ENCODE results near the gene ZNF346. TPM values are rescaled to one million over a fixed set of nuclear protein-coding genes. Genes with fewer than 3 reads are reported as not detected.

Gene ZNF346
- total and polyA plus RNA-seq, 8 donors = 4.7 to 122 (median 16.4) TPM

DNA sequence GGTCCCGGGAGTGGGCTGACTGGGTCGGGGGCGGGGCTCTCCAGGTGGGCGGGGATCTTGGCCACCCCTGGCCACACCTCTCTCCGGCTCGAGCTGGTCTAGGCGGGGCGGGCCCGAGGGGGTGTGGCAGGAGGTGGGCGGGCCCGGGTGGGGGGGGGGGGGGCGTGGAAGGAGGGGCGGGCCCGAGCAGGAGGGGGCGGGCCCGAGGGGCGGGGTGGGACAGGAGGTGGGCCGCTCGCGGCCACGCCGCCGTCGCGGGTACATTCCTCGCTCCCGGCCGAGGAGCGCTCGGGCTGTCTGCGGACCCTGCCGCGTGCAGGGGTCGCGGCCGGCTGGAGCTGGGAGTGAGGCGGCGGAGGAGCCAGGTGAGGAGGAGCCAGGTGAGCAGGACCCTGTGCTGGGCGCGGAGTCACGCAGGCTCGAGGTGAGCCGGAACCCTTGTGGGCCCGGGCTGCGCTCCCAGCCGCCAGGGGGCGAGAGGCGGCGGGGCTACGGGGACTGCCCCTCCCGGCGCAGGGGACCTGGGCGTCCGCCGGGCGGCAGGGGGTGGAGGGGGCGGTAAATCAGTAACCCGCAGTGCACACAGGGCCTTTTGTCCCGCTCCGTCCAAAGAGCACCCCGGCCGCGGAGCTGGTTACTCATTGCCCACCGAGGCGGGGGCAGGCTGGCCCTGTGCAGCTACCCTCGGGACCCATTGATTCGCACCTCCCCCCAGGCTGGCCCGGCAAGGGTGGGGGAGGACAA, 64.3 kb downstream of the ZNF346 start, which contains the start of gene FGFR4:
FGFR4 (plus strand) TSS at position 262 of the 744 bp plus-strand sequence. CDS start 2,688 bp downstream, outside the sequence.
- Histone ChIP-seq H3K36me3 (peaks cover 0 to 11% (median 0%) of the 10 kb centered on the region in 4 donors), H3K27ac (peak within 1 kb of the TSS; percentile 54 to 80 (median 70)), H3K9me3 (no peaks in the 10 kb centered on the region), H3K4me1 (peaks cover 8 to 46% (median 39%) of the 10 kb centered on the region in 4 donors), H3K4me3 (peak within 1 kb of the TSS; percentile 50 to 56 (median 52)), H3K27me3 (peaks cover 0 to 29% (median 0%) of the 10 kb centered on the region in 3 donors)
- peak; percentile 83 to 96 for DNase-seq
- WGBS, 5 donors = 0 to 5% (median 1%) methylated on average over 14 to 65 of the region's 68 CpGs
- intact Hi-C loops (cut with DNase I; ENCODE audit: low total_unique reads) = no loop called here
- TF ChIP-seq POLR2A (IDR thresholded peaks at IDR 0.05) = no peak
- TF ChIP-seq POLR2AphosphoS5 (IDR thresholded peaks at IDR 0.05) = peak in 2 of 3 donors; percentile 24 to 31
- TF ChIP-seq EP300 (IDR thresholded peaks at IDR 0.05) = no peak
- TF ChIP-seq, protein P1, sequence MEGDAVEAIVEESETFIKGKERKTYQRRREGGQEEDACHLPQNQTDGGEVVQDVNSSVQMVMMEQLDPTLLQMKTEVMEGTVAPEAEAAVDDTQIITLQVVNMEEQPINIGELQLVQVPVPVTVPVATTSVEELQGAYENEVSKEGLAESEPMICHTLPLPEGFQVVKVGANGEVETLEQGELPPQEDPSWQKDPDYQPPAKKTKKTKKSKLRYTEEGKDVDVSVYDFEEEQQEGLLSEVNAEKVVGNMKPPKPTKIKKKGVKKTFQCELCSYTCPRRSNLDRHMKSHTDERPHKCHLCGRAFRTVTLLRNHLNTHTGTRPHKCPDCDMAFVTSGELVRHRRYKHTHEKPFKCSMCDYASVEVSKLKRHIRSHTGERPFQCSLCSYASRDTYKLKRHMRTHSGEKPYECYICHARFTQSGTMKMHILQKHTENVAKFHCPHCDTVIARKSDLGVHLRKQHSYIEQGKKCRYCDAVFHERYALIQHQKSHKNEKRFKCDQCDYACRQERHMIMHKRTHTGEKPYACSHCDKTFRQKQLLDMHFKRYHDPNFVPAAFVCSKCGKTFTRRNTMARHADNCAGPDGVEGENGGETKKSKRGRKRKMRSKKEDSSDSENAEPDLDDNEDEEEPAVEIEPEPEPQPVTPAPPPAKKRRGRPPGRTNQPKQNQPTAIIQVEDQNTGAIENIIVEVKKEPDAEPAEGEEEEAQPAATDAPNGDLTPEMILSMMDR (IDR thresholded peaks at IDR 0.05) = peak in 5 of 7 experiments; percentile 36 to 87 (median 61)

DNA sequence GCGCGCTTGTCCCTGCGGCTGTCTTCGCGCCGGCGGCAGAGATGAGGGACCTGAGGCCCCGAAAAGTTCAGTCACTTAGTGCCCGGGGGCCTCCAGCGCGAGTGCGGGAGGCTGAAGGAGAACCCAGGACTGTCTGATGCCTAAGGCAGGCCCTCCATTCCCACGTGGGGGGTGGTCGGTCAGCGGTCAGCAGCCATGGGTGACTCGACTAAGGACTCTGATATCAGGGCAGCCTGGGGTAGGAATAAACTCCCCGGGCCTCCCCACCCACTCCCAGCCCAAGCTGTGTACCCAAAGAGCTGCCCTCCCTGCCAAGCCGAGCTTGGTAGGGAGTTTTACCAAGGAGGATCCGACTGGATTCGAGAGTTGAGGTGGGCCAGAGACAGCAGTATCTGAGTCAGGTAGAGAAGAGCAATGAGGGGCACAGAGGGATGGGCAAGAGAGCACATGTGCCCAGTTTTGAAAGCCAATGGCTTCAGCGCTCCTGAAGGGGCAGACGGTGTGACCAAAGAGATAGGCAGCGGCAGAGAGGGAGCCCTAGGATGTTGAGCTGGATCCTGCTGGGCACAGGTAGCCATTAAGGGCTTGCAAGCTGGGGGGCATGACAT, 65.0 kb downstream of the ZNF346 start:
- Histone ChIP-seq H3K9me3 (no peaks in the 10 kb centered on the region), H3K27me3 (peaks cover 0 to 29% (median 0%) of the 10 kb centered on the region in 3 donors), H3K36me3 (peaks cover 0 to 16% (median 3%) of the 10 kb centered on the region in 4 donors), H3K27ac (peak overlapping the region; percentile 54 to 80 (median 70)), H3K4me3 (peak overlapping the region; percentile 50 to 56 (median 52)), H3K4me1 (peaks cover 8 to 46% (median 39%) of the 10 kb centered on the region in 4 donors)
- WGBS, 5 donors = 14 to 36% (median 18%) methylated on average over 11 to 23 of the region's 23 CpGs
- no peak for DNase-seq
- no peak for TF ChIP-seq POLR2A (IDR thresholded peaks at IDR 0.05)
- TF ChIP-seq, protein P1 (IDR thresholded peaks at IDR 0.05) = no peak
- TF ChIP-seq POLR2AphosphoS5 (IDR thresholded peaks at IDR 0.05) = no peak
- no peak for TF ChIP-seq EP300 (IDR thresholded peaks at IDR 0.05)
- intact Hi-C loops (cut with DNase I; ENCODE audit: low total_unique reads) = no loop called here

DNA sequence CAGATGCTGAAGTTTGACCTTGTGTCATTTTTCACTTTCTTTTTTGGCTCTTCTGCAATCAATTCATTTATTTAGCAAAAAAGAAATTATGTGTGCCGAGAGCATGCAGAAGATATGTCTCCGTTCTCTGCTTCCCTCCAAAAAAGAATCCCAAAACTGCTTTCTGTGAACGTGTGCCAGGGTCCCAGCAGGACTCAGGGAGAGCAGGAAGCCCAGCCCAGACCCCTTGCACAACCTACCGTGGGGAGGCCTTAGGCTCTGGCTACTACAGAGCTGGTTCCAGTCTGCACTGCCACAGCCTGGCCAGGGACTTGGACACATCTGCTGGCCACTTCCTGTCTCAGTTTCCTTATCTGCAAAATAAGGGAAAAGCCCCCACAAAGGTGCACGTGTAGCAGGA, 66.6 kb downstream of the ZNF346 start:
- DNase-seq = no peak
- intact Hi-C loops (cut with DNase I; ENCODE audit: low total_unique reads) = no loop called here
- no peaks in the 10 kb centered on the region for H3K9me3 ChIP-seq
- peak overlapping the region in 2 of 5 donors; percentile 55 to 56 for H3K27ac ChIP-seq
- H3K36me3 ChIP-seq = peaks cover 0 to 28% (median 13%) of the 10 kb centered on the region in 4 donors
- H3K4me3 ChIP-seq = no peak overlapping the region
- 41 to 56% (median 47%) methylated on average over 5 of the region's 5 CpGs for WGBS, 5 donors
- peaks cover 8 to 49% (median 40%) of the 10 kb centered on the region in 4 donors for H3K4me1 ChIP-seq
- peaks cover 0 to 24% (median 0%) of the 10 kb centered on the region in 3 donors for H3K27me3 ChIP-seq
- TF ChIP-seq EP300 (IDR thresholded peaks at IDR 0.05) (no peak), POLR2AphosphoS5 (IDR thresholded peaks at IDR 0.05) (no peak), POLR2A (IDR thresholded peaks at IDR 0.05) (no peak)
- TF ChIP-seq, protein P1 (IDR thresholded peaks at IDR 0.05) = no peak

DNA sequence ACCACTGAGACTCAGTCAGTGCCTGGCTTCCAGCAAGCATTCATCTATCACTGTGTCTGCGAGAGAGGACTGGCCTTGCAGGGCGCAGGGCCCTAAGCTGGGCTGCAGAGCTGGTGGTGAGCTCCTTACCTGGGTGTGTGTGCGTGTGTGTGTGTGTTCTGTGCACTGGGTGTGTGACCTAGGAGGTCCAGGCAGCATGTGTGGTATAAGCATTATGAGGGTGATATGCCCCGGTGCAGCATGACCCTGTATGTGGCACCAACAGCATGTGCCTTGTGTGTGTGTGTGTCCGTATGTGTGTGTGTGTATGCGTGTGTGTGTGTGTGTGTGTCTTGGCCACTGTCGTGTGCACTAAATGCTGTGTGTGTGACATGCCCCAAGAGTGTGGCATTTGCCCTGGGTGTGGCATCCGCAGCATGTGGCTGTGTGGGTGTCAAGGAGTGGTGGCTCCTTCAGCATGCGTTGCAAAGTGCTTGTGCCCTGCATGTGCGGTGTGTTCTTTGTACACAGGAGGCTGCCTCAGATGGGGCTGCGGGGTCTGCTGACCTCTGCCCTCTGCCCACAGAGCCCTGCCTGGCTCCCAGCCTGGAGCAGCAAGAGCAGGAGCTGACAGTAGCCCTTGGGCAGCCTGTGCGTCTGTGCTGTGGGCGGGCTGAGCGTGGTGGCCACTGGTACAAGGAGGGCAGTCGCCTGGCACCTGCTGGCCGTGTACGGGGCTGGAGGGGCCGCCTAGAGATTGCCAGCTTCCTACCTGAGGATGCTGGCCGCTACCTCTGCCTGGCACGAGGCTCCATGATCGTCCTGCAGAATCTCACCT, 67.5 kb downstream of the ZNF346 start:
- intact Hi-C loops (cut with DNase I; ENCODE audit: low total_unique reads) = no loop called here
- Histone ChIP-seq H3K27me3 (peaks cover 0 to 24% (median 0%) of the 10 kb centered on the region in 3 donors), H3K9me3 (no peaks in the 10 kb centered on the region), H3K27ac (peak overlapping the region in 2 of 5 donors; percentile 55 to 56), H3K36me3 (peaks cover 0 to 28% (median 13%) of the 10 kb centered on the region in 4 donors), H3K4me1 (peaks cover 15 to 58% (median 49%) of the 10 kb centered on the region in 4 donors), H3K4me3 (no peak overlapping the region)
- TF ChIP-seq, protein P1 (IDR thresholded peaks at IDR 0.05) = no peak
- TF ChIP-seq POLR2A (IDR thresholded peaks at IDR 0.05) = no peak
- no peak for TF ChIP-seq EP300 (IDR thresholded peaks at IDR 0.05)
- no peak for TF ChIP-seq POLR2AphosphoS5 (IDR thresholded peaks at IDR 0.05)
- no peak for DNase-seq
- 65 to 71% (median 70%) methylated on average over 17 to 21 of the region's 21 CpGs for WGBS, 5 donors
